ENCODE data around the gene MGLL. TPM values are rescaled to one million over a fixed set of nuclear protein-coding genes. Genes with fewer than 3 reads are reported as not detected.

MGLL gene
- total RNA-seq, 1 donor from 2014 or later = 2.5 TPM

GRCh38 chr3:127817406-127817841, 4.9 kb downstream of the MGLL start:
- Mint-ChIP-seq H3K4me1 (peaks cover 16% of the 10 kb centered on the region), H3K4me3 (no peak overlapping the region), H3K27me3 (ENCODE audit: low read depth) (peaks cover 22% of the 10 kb centered on the region), H3K36me3 (no peaks in the 10 kb centered on the region), H3K27ac (no peak overlapping the region), H3K9me3 (no peaks in the 10 kb centered on the region)
- no peak for DNase-seq (ENCODE audit: low spot score in 2 of 2, unreplicated experiment in 2 of 2)
- TF ChIP-seq CTCF (IDR thresholded peaks at IDR 0.05; ENCODE audit: unreplicated experiment) = no peak

- no peaks in the 10 kb centered on the region for H3K9me3 Mint-ChIP-seq
- no peaks in the 10 kb centered on the region for H3K36me3 Mint-ChIP-seq
- peaks cover 12% of the 10 kb centered on the region for H3K4me1 Mint-ChIP-seq
- no peak overlapping the region for H3K27ac Mint-ChIP-seq
- H3K4me3 Mint-ChIP-seq = no peak overlapping the region
- TF ChIP-seq CTCF (IDR thresholded peaks at IDR 0.05; ENCODE audit: unreplicated experiment) = no peak
- DNase-seq (ENCODE audit: low spot score in 2 of 2, unreplicated experiment in 2 of 2) = no peak
- H3K27me3 Mint-ChIP-seq (ENCODE audit: low read depth) = peaks cover 18% of the 10 kb centered on the region
These were observed 5.4 kb downstream of the MGLL start for GRCh38 chr3:127816783-127817405.

- Mint-ChIP-seq H3K9me3 (no peaks in the 10 kb centered on the region), H3K27me3 (ENCODE audit: low read depth) (peaks cover 10% of the 10 kb centered on the region), H3K4me3 (no peak overlapping the region), H3K4me1 (peaks cover 7% of the 10 kb centered on the region), H3K36me3 (no peaks in the 10 kb centered on the region), H3K27ac (no peak overlapping the region)
- no peak for TF ChIP-seq CTCF (IDR thresholded peaks at IDR 0.05; ENCODE audit: unreplicated experiment)
- DNase-seq (ENCODE audit: low spot score in 2 of 2, unreplicated experiment in 2 of 2) = no peak
These were observed 6.4 kb downstream of the MGLL start for GRCh38 chr3:127815641-127816605.

- H3K4me1 Mint-ChIP-seq = no peaks in the 10 kb centered on the region
- H3K9me3 Mint-ChIP-seq = no peaks in the 10 kb centered on the region
- no peaks in the 10 kb centered on the region for H3K36me3 Mint-ChIP-seq
- peaks cover 8% of the 10 kb centered on the region for H3K27me3 Mint-ChIP-seq (ENCODE audit: low read depth)
- DNase-seq (ENCODE audit: low spot score in 2 of 2, unreplicated experiment in 2 of 2) = no peak
- H3K4me3 Mint-ChIP-seq = no peak overlapping the region
- H3K27ac Mint-ChIP-seq = no peak overlapping the region
- TF ChIP-seq CTCF (IDR thresholded peaks at IDR 0.05; ENCODE audit: unreplicated experiment) = no peak
These were observed 7.3 kb downstream of the MGLL start for GRCh38 chr3:127815001-127815400.

GRCh38 chr3:127814325-127814781, 8.0 kb downstream of the MGLL start:
- Mint-ChIP-seq H3K27ac (no peak overlapping the region), H3K4me3 (no peak overlapping the region)

More at GRCh38 chr3:127814325-127814781, 8.0 kb downstream of the MGLL start:
- H3K9me3 Mint-ChIP-seq = no peaks in the 10 kb centered on the region
- no peak for TF ChIP-seq CTCF (IDR thresholded peaks at IDR 0.05; ENCODE audit: unreplicated experiment)
- DNase-seq (ENCODE audit: low spot score in 2 of 2, unreplicated experiment in 2 of 2) = no peak
- H3K36me3 Mint-ChIP-seq = no peaks in the 10 kb centered on the region
- H3K27me3 Mint-ChIP-seq (ENCODE audit: low read depth) = peaks cover 7% of the 10 kb centered on the region
- H3K4me1 Mint-ChIP-seq = no peaks in the 10 kb centered on the region

All from mesothelial cell of epicardium (in vitro differentiated cells).